Measurements from ENCODE around the gene ANKRD61. TPM values are rescaled to one million over a fixed set of nuclear protein-coding genes. Genes with fewer than 3 reads are reported as not detected.
"Not testable (repeated sequence)": the region's sequence is repeated elsewhere in the genome, so short reads cannot be mapped to it uniquely, and the experiment has no call there.

Gene ANKRD61
- total RNA-seq, result 0.35 TPM in 1 of 2 replicates, not detected in the other
- polyA plus RNA-seq (2012), result 0.93 TPM

DNA sequence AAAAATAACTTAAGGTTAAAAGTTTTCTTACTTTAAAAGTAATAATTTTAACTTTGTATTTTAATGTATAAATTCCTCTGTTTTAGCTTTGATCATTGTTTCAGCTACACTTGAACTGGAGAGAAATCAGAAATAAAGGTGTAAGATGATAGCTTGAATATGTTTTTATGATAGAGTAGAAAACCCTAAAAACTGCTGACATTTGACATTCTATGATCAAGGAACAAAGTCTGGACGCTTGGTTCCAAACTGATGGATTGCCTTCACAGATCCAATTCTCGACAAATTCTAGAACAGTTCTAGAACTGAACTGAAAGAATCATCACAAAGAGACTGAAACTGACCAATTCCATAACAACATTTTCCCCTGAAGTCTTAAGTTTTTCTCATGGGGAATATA is at the start of gene ANKRD61:
TSS of gene ANKRD61 (plus strand) at position 389 of the 400 bp plus-strand sequence. CDS start at position 389, 0 bp downstream.
- no peak for DNase-seq (ENCODE audit: low read depth)

DNA sequence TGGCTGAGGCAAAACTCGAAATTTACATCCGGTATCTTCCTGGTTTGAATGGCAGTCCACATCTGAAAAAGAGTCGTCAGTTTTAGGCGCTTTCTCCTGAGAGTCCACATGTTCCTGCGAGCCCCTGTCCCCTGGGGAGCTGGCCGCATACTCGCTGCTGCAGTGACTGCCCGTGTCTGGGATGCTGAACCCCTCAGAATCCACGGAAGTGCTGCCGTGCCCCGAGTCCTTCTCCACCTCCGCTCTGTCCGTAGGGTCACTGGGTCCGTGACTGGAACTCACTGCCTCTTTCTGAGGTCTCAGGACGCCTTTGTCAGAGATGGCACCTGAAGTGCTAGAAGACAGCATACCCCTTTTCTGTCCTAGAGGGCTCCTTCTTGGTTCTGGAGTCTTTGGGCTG is 44.1 kb upstream of the ANKRD61 start:
- not testable (repeated sequence) for DNase-seq (ENCODE audit: low read depth)

DNA sequence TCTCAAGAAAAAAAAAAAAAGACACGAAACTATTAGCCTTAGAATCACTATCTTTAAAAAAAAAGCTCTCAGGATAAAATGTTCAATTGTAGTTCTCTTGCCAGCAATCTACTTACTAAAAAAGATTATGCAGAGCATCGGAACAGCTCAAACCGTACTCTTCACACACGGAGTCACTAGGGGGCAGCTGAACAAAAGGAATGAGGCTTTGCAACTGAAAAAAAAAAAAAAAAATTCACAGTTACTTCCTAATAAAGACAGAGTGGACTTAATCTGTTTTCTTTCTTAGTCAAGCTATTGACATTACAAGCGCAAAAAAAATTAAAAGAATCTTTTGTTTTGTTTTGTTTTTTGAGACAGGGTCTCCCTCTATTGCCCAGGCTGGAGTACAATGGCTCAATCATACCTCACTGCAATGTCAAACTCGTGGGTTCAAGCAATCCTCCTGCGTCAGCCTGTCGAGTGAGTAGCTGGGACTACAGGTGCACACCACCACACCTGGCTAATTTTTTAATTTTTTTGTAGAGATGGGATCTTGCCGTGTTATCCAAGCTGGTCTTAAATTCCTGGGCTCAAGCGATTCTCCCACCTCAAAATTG is 33.9 kb upstream of the ANKRD61 start:
- DNase-seq (ENCODE audit: low read depth), result peak; percentile 75

DNA sequence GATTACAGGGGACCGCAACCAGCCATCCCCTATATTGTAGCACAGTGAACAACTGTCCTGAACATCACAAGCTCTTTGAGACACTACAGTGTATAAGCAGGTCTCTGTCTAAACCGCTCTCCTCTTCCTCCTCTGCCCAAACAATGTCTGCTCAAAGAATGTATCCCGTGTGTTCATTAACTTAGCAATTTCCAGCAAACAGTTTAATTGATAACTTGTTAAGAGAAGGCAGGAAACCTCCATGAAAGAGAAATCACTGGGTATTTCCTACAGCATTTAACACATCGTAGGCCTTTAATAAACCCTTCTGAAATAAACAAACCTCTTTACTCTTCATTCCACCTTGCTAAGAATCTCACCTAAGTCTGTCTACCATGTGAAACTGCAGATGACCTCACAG is 23.8 kb upstream of the ANKRD61 start:
- DNase-seq (ENCODE audit: low read depth), result no peak

DNA sequence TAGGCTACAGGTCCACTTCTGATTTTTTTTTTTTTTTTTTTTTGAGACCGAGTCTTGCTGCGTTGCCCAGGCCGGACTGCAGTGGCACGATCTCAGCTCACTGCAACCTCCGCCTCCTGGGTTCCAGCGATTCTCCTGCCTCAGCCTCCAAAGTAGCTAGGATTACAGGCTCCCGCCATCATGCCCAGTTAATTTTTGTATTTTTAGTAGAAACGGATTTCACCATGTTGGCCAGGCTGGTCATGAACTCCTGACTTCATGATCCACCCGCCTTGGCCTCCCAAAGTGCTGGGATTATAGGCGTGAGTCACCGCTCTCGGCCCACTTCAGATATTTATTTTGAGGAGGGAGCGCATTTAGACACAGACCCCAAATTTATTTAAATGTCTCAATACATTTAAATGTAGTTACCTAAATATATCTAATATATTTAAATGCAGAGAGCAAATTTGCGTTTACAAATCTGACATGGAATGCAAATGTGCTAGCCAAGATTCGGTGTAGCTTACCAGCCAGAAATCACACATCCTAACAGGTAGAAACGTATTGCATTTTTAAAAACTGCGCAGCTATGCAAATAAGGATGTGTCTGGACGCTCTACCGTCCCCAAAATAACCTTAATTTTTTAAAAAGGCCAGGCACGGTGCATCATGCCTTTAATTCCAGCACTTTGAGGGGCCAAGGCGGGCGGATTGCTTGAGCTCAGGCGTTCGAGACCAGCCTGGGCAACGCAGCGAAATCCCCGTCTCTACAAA is 23.2 kb upstream of the ANKRD61 start:
- DNase-seq (ENCODE audit: low read depth), result not testable (repeated sequence)

DNA sequence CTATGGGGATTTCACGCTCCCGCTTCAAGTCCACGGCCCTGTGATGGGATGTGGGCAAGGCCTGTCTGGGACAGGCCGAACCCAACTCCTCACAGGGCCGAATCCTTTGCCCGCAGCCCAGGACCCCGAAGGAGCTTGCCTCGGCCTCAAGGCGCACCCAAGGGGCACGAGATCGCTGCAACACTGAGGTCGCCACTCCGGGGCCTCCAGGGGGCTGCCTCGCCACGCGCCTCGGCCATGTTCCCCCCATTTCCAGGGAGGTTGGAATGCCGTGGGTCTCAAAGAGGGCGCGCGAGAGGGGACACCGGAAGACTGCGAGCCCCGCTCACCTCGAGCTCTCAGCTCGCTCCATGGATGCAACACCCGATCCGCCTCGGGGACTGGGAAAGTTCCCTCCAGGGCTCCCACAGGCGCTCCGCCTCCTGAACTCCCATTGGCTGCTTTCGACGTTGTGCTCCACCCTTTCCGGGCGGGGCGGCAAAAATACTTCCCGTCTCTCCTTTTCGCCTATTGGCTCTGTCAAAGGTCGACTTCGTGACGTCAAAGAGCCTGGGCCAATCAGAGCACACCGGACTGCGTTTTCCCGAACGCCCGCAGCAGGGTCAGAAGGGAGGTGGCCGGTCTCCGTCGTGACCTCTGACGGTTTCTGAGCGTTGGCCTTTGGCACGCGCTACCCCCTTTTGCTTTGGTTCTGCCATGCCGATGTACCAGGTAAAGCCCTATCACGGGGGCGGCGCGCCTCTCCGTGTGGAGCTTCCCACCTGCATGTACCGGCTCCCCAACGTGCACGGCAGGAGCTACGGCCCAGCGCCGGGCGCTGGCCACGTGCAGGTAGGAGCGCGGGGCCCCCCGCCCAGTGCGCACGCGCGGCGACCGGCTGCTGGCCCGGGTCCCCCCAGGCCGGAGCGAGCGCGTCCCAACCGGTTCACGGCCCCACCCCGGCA is 22.2 kb upstream of the ANKRD61 start, which contains the start of the genes AIMP2 and PMS2:
TSS of gene AIMP2 (plus strand) at position 605 of the 944 bp plus-strand sequence. CDS start at position 697, 92 bp downstream.
TSS of gene PMS2 (minus strand) at position 382 of the 944 bp plus-strand sequence. CDS start at position 352, 30 bp downstream.
- peak; percentile 100 for DNase-seq (ENCODE audit: low read depth)

DNA sequence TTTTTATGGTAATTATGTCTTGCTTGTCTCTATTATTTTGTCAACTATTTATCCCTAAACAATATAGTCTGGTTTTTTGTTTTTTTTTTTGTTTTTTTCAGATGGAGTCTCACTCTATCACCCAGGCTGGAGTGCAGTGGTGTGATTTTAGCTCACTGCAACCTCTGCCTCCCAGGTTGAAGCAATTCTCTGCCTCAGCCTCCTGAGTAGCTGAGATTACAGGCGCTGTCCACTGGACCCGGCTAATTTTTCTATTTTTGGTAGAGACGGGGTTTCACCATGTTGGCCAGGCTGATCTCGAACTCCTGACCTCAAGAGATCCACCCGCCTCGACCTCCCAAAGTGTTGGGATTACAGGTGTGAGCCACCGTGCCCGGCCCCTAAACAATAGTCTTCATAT is 20.8 kb upstream of the ANKRD61 start:
- not testable (repeated sequence) for DNase-seq (ENCODE audit: low read depth)

DNA sequence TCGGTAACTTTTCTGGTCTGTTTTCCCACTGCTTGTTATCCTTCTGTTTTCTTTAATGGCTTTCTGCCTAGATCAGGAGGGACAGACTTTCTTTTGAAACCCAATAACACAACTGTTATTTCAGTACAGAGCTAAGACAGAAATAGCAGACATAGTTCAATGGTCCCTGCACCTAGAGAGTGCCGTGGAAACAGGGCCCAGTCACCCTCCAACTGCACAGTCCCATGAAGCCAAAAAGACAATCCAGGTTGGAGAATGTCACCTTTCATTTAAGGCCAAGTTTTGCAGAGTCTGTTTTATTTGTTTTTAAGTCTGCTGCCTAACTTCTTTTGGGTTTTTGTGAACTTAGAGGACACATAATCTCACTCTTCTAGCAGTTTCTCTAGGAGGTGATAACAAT is 19.6 kb upstream of the ANKRD61 start:
- no peak for DNase-seq (ENCODE audit: low read depth)

DNA sequence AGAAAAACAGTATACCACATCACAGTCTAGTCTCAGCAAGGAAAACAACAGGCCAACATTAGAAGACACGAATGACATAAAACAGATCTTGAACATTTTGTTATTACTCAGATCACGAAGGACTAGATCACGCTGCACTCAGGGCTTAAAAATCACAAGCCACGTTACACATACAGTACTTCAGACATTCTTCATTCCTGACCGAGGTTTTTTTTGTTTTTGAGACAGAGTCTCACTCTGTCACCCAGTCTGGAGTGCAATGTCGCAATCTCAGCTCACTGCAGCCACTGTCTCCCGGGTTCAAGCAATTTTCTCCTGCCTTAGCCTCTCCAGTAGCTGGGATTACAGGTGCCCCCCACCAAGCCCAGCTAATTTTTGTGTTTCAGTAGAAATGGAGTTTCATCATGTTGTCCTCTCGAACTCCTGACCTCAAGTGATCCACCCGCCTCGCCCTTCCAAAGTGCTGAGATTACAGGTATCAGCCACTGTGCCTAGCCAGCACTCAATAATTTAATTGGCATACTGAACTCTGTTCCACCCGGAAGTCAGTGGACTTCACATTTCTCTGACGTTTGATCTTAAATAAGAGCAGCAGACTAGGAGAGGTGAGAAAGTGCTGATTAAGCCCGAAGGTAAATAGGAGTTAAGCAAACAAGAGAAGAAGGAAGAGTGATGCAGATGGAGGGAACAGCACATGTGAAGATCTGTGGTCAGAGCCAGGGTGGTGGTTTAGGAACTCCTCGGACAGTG is 18.6 kb upstream of the ANKRD61 start:
- DNase-seq (ENCODE audit: low read depth), result no peak

DNA sequence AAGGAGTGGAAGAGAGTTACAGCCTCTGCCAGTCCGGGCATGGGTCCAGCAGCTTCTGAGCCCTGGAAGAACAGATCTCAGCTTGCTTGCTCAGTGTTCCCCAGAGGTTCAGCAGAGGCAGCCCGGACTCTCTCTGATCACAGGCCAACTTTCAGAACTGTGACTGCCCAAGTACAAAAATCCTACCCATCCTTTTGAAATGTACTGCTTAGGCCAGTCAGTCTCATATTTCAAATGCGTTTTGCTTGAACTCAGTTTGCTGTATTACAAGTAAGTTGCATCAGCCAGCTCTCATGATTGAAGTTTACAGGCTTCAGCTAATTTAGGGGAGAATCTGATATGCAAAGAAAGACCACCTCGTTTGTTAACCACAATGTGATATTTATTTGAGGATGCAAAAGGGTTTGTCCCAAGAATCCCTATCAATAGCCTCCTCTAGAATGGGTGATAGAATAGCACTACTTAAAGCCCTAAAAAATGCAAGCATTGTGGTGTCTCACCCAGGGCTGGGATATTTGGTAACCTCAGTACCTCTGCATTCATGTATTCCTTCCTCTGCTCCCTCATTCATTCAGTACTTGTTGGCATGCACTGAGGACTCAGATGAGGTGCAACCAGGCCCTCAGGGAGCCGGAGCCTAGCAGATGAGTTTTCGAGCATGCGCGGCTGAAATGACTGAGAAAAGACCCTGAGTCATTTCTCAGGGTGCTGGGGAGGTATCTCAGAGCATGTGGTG is 15.1 kb upstream of the ANKRD61 start:
- peak; percentile 91 for DNase-seq (ENCODE audit: low read depth)

DNA sequence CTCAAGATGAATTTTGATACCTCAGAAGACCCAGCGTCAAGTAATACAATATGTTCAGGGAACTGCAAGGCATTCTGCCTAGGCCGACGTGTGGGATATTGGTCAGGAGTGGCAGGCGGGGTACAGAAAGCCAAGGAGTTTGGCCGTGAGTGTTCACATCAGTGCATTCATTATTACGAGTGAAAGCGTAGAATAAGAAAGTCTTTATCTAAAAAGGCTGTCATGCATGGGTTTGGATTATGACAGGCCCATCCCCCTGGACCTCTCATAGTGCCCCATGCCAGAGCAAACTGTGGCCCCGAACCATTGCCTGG is 14.6 kb upstream of the ANKRD61 start:
- DNase-seq (ENCODE audit: low read depth), result no peak

DNA sequence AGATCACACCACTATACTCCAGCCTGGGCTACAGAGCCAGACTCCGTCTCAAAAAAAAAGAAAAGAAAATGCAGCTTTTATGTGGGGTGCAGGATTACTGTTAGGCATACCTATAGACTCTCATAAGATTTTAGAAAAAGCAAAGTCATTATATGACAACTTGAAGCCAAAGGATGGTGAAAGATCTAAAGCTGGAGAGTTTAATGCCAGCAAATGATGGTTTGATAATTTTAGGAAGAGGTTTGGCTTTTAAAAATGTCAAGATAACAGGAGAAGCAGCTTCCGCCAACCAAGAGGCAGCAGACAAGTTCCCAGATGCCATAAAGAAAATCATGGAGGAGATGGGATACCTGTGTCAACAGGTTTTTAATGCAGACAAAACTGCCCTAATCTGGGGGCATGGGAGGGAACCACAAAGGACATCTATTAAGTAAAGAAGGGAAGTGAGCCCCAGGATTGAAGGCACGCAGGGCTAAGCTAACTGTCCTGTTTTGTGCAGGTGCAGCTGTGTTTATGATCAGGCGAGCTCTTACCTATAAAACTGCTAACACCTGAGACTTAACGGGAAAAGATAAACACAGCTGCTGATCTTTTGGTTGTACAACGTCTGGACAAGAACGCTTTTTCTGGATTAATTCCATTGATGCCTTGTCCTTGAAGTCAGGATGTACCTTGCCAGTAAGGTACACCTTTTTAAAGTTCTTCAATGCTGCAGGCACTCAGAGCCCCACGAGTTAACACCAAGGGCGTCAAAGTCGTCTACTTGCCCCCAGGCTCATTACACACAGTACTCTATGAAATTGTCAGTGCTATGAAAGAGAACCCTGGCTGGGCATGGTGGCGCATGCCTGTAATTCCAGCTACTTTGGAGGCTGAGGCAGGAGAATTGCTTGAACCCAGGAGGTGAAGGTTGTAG is 10.5 kb upstream of the ANKRD61 start:
- no peak for DNase-seq (ENCODE audit: low read depth)

DNA sequence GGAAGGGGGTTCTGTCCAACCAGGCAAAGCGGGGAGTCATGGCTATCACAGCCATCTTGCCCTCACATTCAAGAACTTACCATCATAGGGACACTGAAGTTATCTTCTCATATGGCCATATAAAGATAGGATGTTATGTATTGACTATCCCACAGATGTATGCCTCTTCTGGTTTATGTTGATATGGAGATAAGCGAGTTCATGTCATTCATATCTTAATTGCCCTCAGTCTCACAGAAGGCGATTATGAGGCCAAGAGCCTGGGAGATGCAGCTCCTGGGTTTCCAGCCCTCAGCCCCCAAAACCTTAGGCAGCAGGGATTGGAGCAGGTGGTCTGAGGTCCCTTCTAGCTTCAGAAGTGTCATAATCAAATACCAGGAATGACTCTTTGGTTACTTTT is 8.5 kb upstream of the ANKRD61 start:
- DNase-seq (ENCODE audit: low read depth), result no peak

DNA sequence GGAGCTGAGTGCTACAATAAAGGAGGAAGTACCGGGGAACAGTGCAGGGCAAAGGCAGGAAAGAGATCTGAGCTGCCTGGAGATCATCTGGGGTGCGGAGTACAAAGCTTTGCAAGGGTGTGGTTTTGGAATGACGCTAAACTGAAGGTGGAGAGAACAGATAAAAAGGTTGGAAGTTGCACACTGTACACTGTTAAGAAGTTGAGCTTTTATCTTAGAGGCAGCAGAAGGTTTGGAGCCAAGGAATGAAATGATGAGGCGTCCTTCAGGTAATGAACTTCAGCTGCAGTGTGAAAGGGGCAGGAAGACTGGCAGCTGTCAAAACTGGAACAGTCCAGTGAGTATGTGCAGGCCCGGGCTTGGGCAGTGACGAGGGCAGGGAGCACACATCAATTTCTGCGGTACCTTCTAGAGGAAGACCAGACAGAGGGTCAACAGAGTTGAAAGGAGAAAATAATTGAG is 7.2 kb upstream of the ANKRD61 start:
- DNase-seq (ENCODE audit: low read depth), result no peak

DNA sequence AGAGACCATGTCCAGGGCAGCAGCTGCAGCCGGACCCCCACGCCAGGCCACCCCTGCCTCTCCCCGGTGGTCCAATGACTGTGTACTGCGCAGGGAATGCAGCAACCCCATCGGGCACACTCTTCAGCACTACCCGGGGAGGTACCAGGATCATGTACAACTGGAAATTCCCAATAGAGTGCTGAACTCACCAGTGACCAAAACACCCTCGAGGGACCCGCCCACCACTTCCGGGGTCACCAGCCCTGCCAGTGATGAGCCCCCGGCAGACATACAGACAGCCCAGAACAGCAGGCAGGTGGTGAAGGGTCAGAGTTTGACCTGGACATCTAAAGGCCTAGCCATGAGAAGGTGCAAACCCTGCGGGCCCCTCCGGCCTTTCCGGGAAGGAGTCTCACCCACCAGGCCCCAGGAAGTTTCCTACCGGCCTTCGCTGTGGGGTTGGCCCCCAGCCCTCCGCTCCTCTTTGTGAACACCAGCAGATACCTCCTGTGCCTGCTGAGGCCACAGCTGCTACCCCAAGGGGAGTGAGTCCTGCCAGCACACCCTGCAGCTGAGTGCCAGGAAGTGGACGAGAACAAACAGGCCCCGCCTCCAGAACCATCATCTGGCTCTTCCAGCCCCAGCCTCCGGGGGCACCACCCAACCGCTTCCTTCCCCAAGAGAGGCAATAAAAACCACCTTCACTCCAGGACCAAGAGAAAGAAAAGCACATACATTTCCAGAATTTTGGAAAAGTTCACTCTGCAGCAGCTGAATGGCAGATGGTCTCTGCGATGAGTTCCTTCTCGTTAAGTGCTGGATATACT is 5.0 kb upstream of the ANKRD61 start:
- DNase-seq (ENCODE audit: low read depth), result peak; percentile 89

DNA sequence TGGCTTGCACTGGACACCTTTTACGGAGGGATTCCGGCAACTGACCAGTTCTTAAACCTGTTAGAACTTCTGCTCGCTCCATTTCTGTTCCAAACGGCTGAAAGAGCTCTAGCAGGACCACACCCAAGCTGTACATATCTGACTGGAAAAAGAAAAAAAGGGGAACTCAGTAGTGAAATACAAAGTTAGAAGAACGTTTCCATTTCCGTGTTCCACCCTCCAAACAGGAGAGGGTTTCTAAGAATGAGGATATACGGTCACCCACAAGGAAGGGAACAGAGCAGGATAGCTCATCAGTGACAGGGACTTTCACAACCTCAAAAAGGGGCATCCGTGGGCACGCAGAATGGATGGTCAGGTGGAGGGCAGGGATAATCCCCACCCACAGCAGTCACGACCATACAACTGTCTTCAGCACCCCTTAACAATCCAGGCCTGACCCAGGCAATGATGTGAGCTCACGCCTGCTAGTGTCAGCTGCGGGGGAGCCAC is 4.3 kb upstream of the ANKRD61 start:
- DNase-seq (ENCODE audit: low read depth), result no peak

DNA sequence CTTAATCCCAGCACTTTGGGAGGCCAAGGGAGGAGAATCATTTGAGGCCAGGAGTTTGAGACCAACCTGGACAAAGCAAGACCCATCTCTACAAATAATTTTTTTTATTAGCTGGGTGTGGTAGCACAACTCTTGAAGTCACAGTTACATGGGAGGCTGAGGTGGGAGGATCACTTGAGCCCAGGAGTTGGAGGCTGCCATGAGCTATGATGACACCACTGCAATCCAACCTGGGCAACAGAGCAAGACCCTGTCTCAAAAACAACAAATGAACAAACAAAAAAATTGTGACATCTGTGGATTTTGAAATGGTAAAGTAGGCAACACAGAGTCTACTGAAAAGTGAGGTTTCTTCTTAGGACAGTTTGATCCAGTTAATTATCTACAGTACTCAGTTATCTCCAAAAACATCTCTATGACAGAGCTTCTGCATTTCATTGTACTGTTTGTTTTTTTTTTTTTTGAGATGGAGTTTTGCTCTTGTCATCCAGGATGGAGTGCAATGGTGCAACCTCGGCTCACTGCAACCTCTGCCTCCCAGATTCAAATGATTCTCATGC is 3.3 kb upstream of the ANKRD61 start:
- no peak for DNase-seq (ENCODE audit: low read depth)

DNA sequence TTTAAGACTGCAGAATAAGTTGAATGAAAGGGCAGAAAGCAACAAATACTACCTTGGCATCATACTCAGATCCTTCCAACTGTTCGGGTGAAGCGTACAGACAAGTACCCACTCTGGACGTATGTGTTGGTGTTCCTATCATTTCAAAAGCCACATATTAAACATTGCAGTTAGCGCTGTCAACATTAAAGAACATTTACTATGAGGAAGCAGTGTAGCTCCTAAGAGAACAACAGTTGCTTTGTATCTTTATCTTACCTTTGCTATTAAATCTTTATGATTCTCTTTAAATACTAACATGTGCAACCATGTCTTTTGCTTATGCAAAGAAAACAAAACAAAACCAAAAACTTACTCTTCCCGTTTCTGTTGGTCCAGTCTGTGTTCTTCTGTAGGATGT is 2.6 kb upstream of the ANKRD61 start:
- no peak for DNase-seq (ENCODE audit: low read depth)
